Measurements from ENCODE around the gene PLEKHH2. TPM values are rescaled to one million over a fixed set of nuclear protein-coding genes. Genes with fewer than 3 reads are reported as not detected.
"Not testable (repeated sequence)": the region's sequence is repeated elsewhere in the genome, so short reads cannot be mapped to it uniquely, and the experiment has no call there.

PLEKHH2 gene
- total and polyA plus RNA-seq, 4 donors, result 2.5 to 311 (median 18.3) TPM

DNA sequence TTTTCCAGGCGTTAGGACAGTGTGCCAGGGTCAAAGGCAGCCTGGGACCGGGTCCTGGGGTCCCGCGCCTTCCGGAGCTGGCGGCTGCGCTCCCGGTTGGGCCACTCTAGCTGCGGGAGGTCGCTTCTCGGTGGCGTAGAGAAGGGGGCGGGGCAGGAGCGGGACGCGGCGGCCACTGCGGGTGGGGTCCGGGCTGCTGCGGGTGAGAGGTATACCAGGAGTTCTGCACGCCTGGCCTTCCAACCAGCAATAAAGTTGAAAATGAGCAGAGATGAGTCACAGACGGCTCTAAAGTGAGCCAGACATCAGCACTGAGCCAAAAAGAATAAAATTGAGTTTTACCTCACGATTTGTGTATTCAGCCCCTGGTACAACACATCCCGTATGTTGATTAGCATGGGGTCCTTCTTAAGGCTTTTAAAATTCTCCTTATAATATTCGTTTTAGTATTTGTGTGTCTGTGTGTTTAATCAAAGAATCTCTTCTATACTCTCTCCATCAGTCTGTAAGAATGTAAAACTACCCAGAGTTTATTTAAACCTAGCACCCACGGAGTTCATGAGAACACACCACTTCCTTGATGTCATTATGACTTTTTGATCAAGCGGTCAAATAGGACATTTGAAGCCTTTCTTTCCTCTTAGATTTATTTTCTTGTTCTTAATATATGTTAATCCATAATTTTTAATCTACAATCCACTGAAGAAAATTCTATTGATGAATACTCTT, 39.4 kb downstream of the PLEKHH2 start, which contains the start of gene C1GALT1C1L:
TSS of gene C1GALT1C1L (minus strand) at position 108 of the 729 bp plus-strand sequence. CDS start at position 1, 107 bp downstream.
- H3K9me3 ChIP-seq (ENCODE audit: control insufficient read depth in 4 of 4, insufficient read depth in 3 of 4, low read length in 3 of 4), result peaks cover 0 to 4% (median 0%) of the 10 kb centered on the region in 4 donors
- no peak within 1 kb of the TSS for H3K27ac ChIP-seq (ENCODE audit: low read depth in 1 of 2, low read length in 1 of 2)
- no peak for ATAC-seq (ENCODE audit: insufficient read depth, low FRiP score)
- 12 to 13% methylated on average over 27 of the region's 27 CpGs for WGBS, 2 donors
- peak within 1 kb of the TSS; percentile 53 to 63 for H3K9ac ChIP-seq (ENCODE audit: insufficient read depth in 1 of 2, low read length in 2 of 2)
- H3K4me3 ChIP-seq, result peak within 1 kb of the TSS; percentile 41
- no peaks in the 10 kb centered on the region for H3K27me3 ChIP-seq (ENCODE audit: control insufficient read depth in 3 of 3, insufficient read depth in 3 of 3, low read length in 2 of 3)
- H3K36me3 ChIP-seq (ENCODE audit: control insufficient read depth in 4 of 4, insufficient read depth in 4 of 4, low read length in 4 of 4), result peaks cover 0 to 19% (median 3%) of the 10 kb centered on the region in 4 donors
- DNase-seq, result peak; percentile 32 to 64 (median 62)
- peaks cover 0 to 4% (median 3%) of the 10 kb centered on the region in 5 donors for H3K4me1 ChIP-seq (ENCODE audit: control insufficient read depth in 5 of 5, insufficient read depth in 5 of 5, low read length in 5 of 5)
- TF ChIP-seq, protein P1, sequence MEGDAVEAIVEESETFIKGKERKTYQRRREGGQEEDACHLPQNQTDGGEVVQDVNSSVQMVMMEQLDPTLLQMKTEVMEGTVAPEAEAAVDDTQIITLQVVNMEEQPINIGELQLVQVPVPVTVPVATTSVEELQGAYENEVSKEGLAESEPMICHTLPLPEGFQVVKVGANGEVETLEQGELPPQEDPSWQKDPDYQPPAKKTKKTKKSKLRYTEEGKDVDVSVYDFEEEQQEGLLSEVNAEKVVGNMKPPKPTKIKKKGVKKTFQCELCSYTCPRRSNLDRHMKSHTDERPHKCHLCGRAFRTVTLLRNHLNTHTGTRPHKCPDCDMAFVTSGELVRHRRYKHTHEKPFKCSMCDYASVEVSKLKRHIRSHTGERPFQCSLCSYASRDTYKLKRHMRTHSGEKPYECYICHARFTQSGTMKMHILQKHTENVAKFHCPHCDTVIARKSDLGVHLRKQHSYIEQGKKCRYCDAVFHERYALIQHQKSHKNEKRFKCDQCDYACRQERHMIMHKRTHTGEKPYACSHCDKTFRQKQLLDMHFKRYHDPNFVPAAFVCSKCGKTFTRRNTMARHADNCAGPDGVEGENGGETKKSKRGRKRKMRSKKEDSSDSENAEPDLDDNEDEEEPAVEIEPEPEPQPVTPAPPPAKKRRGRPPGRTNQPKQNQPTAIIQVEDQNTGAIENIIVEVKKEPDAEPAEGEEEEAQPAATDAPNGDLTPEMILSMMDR (IDR thresholded peaks at IDR 0.05; ENCODE audit: control extremely low read depth, extremely low read depth), result no peak

DNA sequence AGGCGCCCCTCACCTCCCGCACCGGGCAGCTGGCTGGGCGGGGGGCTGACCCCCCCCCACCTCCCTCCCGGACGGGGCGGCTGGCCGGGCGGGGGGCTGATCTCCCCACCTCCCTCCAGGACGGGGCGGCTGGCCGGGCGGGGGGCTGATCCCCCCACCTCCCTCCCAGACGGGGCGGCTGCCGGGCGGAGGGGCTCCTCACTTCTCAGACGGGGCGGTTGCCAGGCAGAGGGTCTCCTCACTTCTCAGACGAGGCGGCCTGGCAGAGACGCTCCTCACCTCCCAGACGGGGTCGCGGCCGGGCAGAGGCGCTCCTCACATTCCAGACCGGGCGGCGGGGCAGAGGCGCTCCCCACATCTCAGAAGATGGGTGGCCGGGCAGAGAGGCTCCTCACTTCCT, 40.7 kb downstream of the PLEKHH2 start:
- not testable (repeated sequence) for DNase-seq; H3K9me3 ChIP-seq (ENCODE audit: control insufficient read depth in 4 of 4, insufficient read depth in 3 of 4, low read length in 3 of 4); H3K9ac ChIP-seq (ENCODE audit: insufficient read depth in 1 of 2, low read length in 2 of 2); ATAC-seq (ENCODE audit: insufficient read depth, low FRiP score); H3K27ac ChIP-seq (ENCODE audit: low read depth in 1 of 2, low read length in 1 of 2); H3K27me3 ChIP-seq (ENCODE audit: control insufficient read depth in 3 of 3, insufficient read depth in 3 of 3, low read length in 2 of 3); H3K4me1 ChIP-seq (ENCODE audit: control insufficient read depth in 5 of 5, insufficient read depth in 5 of 5, low read length in 5 of 5); H3K4me3 ChIP-seq
- H3K36me3 ChIP-seq (ENCODE audit: control insufficient read depth in 4 of 4, insufficient read depth in 4 of 4, low read length in 4 of 4), result peaks cover 0 to 24% (median 4%) of the 10 kb centered on the region in 4 donors
- whole genome bisulfite sequencing, 2 donors, result 94 to 98% methylated on average over 14 to 32 of the region's 32 CpGs

DNA sequence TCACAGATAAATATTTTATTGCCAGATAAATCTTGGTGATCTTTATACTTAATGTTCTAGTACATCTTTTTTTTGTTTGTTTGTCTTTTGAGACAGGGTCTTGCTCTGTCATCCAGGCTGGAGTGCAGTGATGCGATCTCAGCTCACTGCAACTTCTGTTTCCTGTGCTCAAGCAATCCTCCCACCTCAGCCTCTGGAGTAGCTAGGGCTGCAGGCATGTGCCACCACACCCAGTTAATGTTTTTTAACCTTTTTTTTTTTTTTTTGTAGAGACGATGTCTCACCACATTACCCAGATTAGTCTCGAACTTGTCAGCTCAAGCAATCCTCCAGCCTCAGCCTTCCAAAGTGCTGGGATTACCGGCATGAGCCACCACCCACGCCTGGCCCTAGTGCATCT, 48.3 kb downstream of the PLEKHH2 start:
- TF ChIP-seq, protein P1 (IDR thresholded peaks at IDR 0.05; ENCODE audit: control extremely low read depth, extremely low read depth), result no peak
- Histone ChIP-seq H3K4me3 (no peak overlapping the region), H3K9ac (ENCODE audit: insufficient read depth in 1 of 2, low read length in 2 of 2) (no peak overlapping the region), H3K27ac (ENCODE audit: low read depth in 1 of 2, low read length in 1 of 2) (no peak overlapping the region), H3K9me3 (ENCODE audit: control insufficient read depth in 4 of 4, insufficient read depth in 3 of 4, low read length in 3 of 4) (no peaks in the 10 kb centered on the region), H3K27me3 (ENCODE audit: control insufficient read depth in 3 of 3, insufficient read depth in 3 of 3, low read length in 2 of 3) (no peaks in the 10 kb centered on the region), H3K4me1 (ENCODE audit: control insufficient read depth in 5 of 5, insufficient read depth in 5 of 5, low read length in 5 of 5) (no peaks in the 10 kb centered on the region), H3K36me3 (ENCODE audit: control insufficient read depth in 4 of 4, insufficient read depth in 4 of 4, low read length in 4 of 4) (peaks cover 0 to 28% (median 14%) of the 10 kb centered on the region in 4 donors)
- DNase-seq (no peak), ATAC-seq (ENCODE audit: insufficient read depth, low FRiP score) (no peak)
- 75 to 77% methylated on average over 5 of the region's 5 CpGs for WGBS, 2 donors

GRCh38 chr2:43689999-43690398, 52.9 kb downstream of the PLEKHH2 start:
- Histone ChIP-seq H3K9ac (ENCODE audit: insufficient read depth in 1 of 2, low read length in 2 of 2) (no peak overlapping the region), H3K36me3 (ENCODE audit: control insufficient read depth in 4 of 4, insufficient read depth in 4 of 4, low read length in 4 of 4) (peaks cover 0 to 32% (median 10%) of the 10 kb centered on the region in 4 donors), H3K27me3 (ENCODE audit: control insufficient read depth in 3 of 3, insufficient read depth in 3 of 3, low read length in 2 of 3) (no peaks in the 10 kb centered on the region), H3K4me3 (no peak overlapping the region), H3K9me3 (ENCODE audit: control insufficient read depth in 4 of 4, insufficient read depth in 3 of 4, low read length in 3 of 4) (no peaks in the 10 kb centered on the region), H3K27ac (ENCODE audit: low read depth in 1 of 2, low read length in 1 of 2) (no peak overlapping the region), H3K4me1 (ENCODE audit: control insufficient read depth in 5 of 5, insufficient read depth in 5 of 5, low read length in 5 of 5) (no peaks in the 10 kb centered on the region)
- DNase-seq (no peak), ATAC-seq (ENCODE audit: insufficient read depth, low FRiP score) (no peak)
- 83 to 88% methylated on average over 2 of the region's 2 CpGs for WGBS, 2 donors
- TF ChIP-seq, protein P1 (IDR thresholded peaks at IDR 0.05; ENCODE audit: control extremely low read depth, extremely low read depth), result no peak

All from lung (tissue), 12 donors.